H1 (cell line): ENCODE results near the gene SFTPA1. TPM values are rescaled to one million over a fixed set of nuclear protein-coding genes. Genes with fewer than 3 reads are reported as not detected.

Source experiments
- CTCF ChIA-PET: fragments of 300-600 bp; sonication (Branson Sonifier 250); formaldehyde crosslinking; loops from one replicate; lab custom pipeline; 2021; ENCODE audit not compliant: partially characterized antibody; lab: Charles Lee
- POLR2A ChIA-PET: fragments of 300-600 bp; sonication (Branson Sonifier 250); formaldehyde crosslinking; loops from one replicate; lab custom pipeline; 2021; ENCODE audit warnings: inconsistent platforms; ENCODE audit not compliant: partially characterized antibody; lab: Charles Lee
- DNase-seq, 2 experiments: peaks; one replicate each; pipeline versions ENCODE4 v3.0.0 to v3.0.0-alpha.2; 2010 to 2022; ENCODE audit warnings: low spot score in 2 of 2, low read depth in 1 of 2, mixed read lengths in 1 of 2
- FAIRE-seq: peaks from 2 replicates; lab custom pipeline; 2011; peaks lifted over from hg19 to GRCh38; lab: Jason Lieb, UNC
- H2AFZ ChIP-seq: 2 replicates; pipeline ENCODE4 v1.8.1; 2012; ENCODE audit warnings: low read length, inconsistent platforms
- H2AK5ac ChIP-seq: 2 replicates; pipeline ENCODE4 v1.6.1; 2013; ENCODE audit warnings: low read depth, low read length
- H2BK120ac ChIP-seq: replicated peaks from 2 replicates; pipeline ENCODE3; 2013; ENCODE audit warnings: low read depth, low read length, inconsistent platforms
- H2BK12ac ChIP-seq: 2 replicates; pipeline ENCODE4 v1.6.1; 2013; ENCODE audit warnings: low read depth, low read length
- H2BK15ac ChIP-seq: 2 replicates; pipeline ENCODE4 v1.6.1; 2013; ENCODE audit warnings: low read length
- H2BK20ac ChIP-seq: 2 replicates; pipeline ENCODE4 v1.6.1; 2013; ENCODE audit warnings: low read length
- H2BK5ac ChIP-seq: 2 replicates; pipeline ENCODE4 v1.6.1; 2013; ENCODE audit warnings: low read depth, low read length
- H3K14ac ChIP-seq: 2 replicates; pipeline ENCODE4 v1.6.1; 2013; ENCODE audit warnings: inconsistent platforms; ENCODE audit not compliant: insufficient read length
- H3K18ac ChIP-seq: 2 replicates; pipeline ENCODE4 v1.6.1; 2013; ENCODE audit warnings: low read length; ENCODE audit errors: extremely low read depth
- H3K23ac ChIP-seq: 2 replicates; pipeline ENCODE4 v1.6.1; 2013; ENCODE audit warnings: inconsistent platforms; ENCODE audit not compliant: insufficient read length
- H3K23me2 ChIP-seq: 2 replicates; pipeline ENCODE4 v1.6.1; 2013; ENCODE audit warnings: low read depth, low read length
- H3K27ac ChIP-seq: 2 replicates; pipeline ENCODE4 v1.6.1; 2011; ENCODE audit warnings: low read depth, low read length, inconsistent platforms
- H3K27me3 ChIP-seq, 4 experiments: replicated peaks in 1 of 4; 1 replicate in 1 of 4; 2 replicates in 3 of 4; pipeline versions ENCODE4 v1.6.1 to v1.8.1; 2011 to 2013; ENCODE audit warnings: low read length in 3 of 4, mild to moderate bottlenecking in 3 of 4, inconsistent platforms in 2 of 4, mixed read lengths in 2 of 4, moderate library complexity in 1 of 4; ENCODE audit not compliant: control insufficient read depth in 3 of 4, insufficient read depth in 3 of 4; ENCODE audit errors: extremely low read depth in 1 of 4
- H3K36me3 ChIP-seq, 4 experiments: 2 replicates each; pipeline versions ENCODE4 v1.6.1 to v1.8.1; 2011 to 2013; ENCODE audit warnings: mild to moderate bottlenecking in 4 of 4, low read length in 3 of 4, moderate library complexity in 2 of 4, control low read depth in 1 of 4, inconsistent platforms in 1 of 4; ENCODE audit not compliant: insufficient read depth in 4 of 4, control insufficient read depth in 2 of 4
- H3K4ac ChIP-seq: replicated peaks from 2 replicates; pipeline ENCODE3; 2013; ENCODE audit warnings: low read length, low read depth, mixed read lengths, inconsistent platforms; ENCODE audit not compliant: insufficient read length
- H3K4me1 ChIP-seq, 4 experiments: replicated peaks in 1 of 4; 1 replicate in 1 of 4; 2 replicates in 3 of 4; pipeline versions ENCODE4 v1.6.1 to v1.8.1; 2011 to 2013; ENCODE audit warnings: low read length in 3 of 4, inconsistent platforms in 2 of 4, mixed read lengths in 1 of 4; ENCODE audit not compliant: insufficient read depth in 4 of 4, control insufficient read depth in 3 of 4
- H3K4me2 ChIP-seq, 2 experiments: 2 replicates each; pipeline versions ENCODE4 v1.6.1 to v1.8.1; 2011 to 2013; ENCODE audit warnings: low read depth in 2 of 2, low read length in 2 of 2, control low read depth in 1 of 2, inconsistent platforms in 1 of 2, mild to moderate bottlenecking in 1 of 2; ENCODE audit not compliant: insufficient read depth in 1 of 2
- H3K4me3 ChIP-seq, 4 experiments: fragments of 200-600, 300-600 bp in 1 of 4; sonication (generic), shearing (Covaris generic), sonication (Bioruptor Twin) in 1 of 4; 2 replicates each; pipeline versions ENCODE4 v1.5.1 to v1.8.1; 2011 to 2016; ENCODE audit warnings: low read length in 4 of 4, low read depth in 3 of 4, control low read depth in 2 of 4, inconsistent platforms in 2 of 4, mild to moderate bottlenecking in 2 of 4, mixed read lengths in 1 of 4, moderate library complexity in 1 of 4; ENCODE audit not compliant: insufficient read depth in 2 of 4; ENCODE audit errors: extremely low read depth in 1 of 4
- H3K56ac ChIP-seq: replicated peaks from 2 replicates; pipeline ENCODE3; 2013; ENCODE audit warnings: low read depth, mild to moderate bottlenecking, mixed read lengths, low read length, inconsistent platforms; ENCODE audit not compliant: insufficient read length
- H3K79me1 ChIP-seq: 2 replicates; pipeline ENCODE4 v1.6.1; 2013; ENCODE audit warnings: low read depth, low read length, control low read depth
- H3K79me2 ChIP-seq, 2 experiments: 2 replicates each; pipeline versions ENCODE4 v1.6.1 to v1.8.1; 2012 to 2013; ENCODE audit warnings: low read length in 2 of 2, mild to moderate bottlenecking in 2 of 2, inconsistent platforms in 1 of 2; ENCODE audit not compliant: insufficient read depth in 2 of 2, control insufficient read depth in 1 of 2
- H3K9ac ChIP-seq, 4 experiments: replicated peaks in 1 of 4; 1 replicate in 1 of 4; 2 replicates in 3 of 4; pipeline versions ENCODE4 v1.6.1 to v1.8.1; 2011 to 2013; ENCODE audit warnings: low read depth in 3 of 4, low read length in 3 of 4, control low read depth in 2 of 4, mild to moderate bottlenecking in 2 of 4, moderate library complexity in 2 of 4, inconsistent platforms in 1 of 4; ENCODE audit errors: extremely low read depth in 1 of 4
- H3K9me3 ChIP-seq, 2 experiments: 2 replicates each; pipeline versions ENCODE4 v1.6.1 to v1.8.1; 2012 to 2013; ENCODE audit warnings: mild to moderate bottlenecking in 2 of 2, moderate library complexity in 2 of 2, control low read depth in 1 of 2, inconsistent platforms in 1 of 2, low read depth in 1 of 2, low read length in 1 of 2, mixed read lengths in 1 of 2; ENCODE audit not compliant: insufficient read depth in 2 of 2
- H4K20me1 ChIP-seq, 2 experiments: replicated peaks in 1 of 2; 2 replicates each; pipeline versions ENCODE3 to v1.8.1; 2011 to 2013; ENCODE audit warnings: inconsistent platforms in 2 of 2, low read length in 2 of 2, mild to moderate bottlenecking in 1 of 2; ENCODE audit not compliant: insufficient read depth in 2 of 2, control insufficient read depth in 1 of 2
- H4K5ac ChIP-seq: 2 replicates; pipeline ENCODE4 v1.6.1; 2013; ENCODE audit warnings: low read length, low read depth, mixed read lengths, inconsistent platforms; ENCODE audit not compliant: insufficient read length
- H4K8ac ChIP-seq: 2 replicates; pipeline ENCODE4 v1.8.0; 2013; ENCODE audit warnings: mild to moderate bottlenecking, moderate library complexity, low read length, inconsistent platforms; ENCODE audit not compliant: insufficient read depth; ENCODE audit errors: extremely low read depth
- H4K91ac ChIP-seq: replicated peaks from 2 replicates; pipeline ENCODE3; 2013; ENCODE audit warnings: low read length, mixed read lengths, inconsistent platforms; ENCODE audit not compliant: insufficient read length
- BACH1 ChIP-seq: IDR thresholded peaks from 2 replicates; pipeline ENCODE4 v1.6.1; 2012; ENCODE audit warnings: low read length, improper control_type of control experiment
- CEBPB ChIP-seq: IDR thresholded peaks from 2 replicates; pipeline ENCODE4 v1.6.1; 2012; ENCODE audit warnings: low read depth, low read length
- CREB1 ChIP-seq: IDR thresholded peaks from 2 replicates; pipeline ENCODE4 v1.6.1; 2012; ENCODE audit warnings: inconsistent platforms
- HDAC2 ChIP-seq, 2 experiments: fragments of 300-600 bp in 1 of 2; sonication (generic) in 1 of 2; IDR thresholded peaks; 2 replicates each; pipeline ENCODE4 v1.6.1; 2011 to 2012; ENCODE audit warnings: low read depth in 2 of 2, low read length in 2 of 2, mild to moderate bottlenecking in 2 of 2, moderate library complexity in 2 of 2, borderline replicate concordance in 1 of 2, inconsistent platforms in 1 of 2
- JUN ChIP-seq: IDR thresholded peaks from 2 replicates; pipeline ENCODE4 v1.6.1; 2011; ENCODE audit warnings: low read depth, mild to moderate bottlenecking, improper control_type of control experiment, low read length
- KDM1A ChIP-seq: fragments of 200-600, 300-600 bp; sonication (generic); IDR thresholded peaks from 2 replicates; pipeline ENCODE4 v1.7.1; 2016; ENCODE audit warnings: mild to moderate bottlenecking, low read length, borderline replicate concordance
- KDM4A ChIP-seq: IDR thresholded peaks from one replicate; pipeline ENCODE4 v1.7.1; 2012; ENCODE audit warnings: low read depth, mild to moderate bottlenecking, moderate library complexity, low read length, inconsistent platforms; ENCODE audit not compliant: severe bottlenecking
- RFX5 ChIP-seq: IDR thresholded peaks from 2 replicates; pipeline ENCODE4 v1.6.1; 2011; ENCODE audit warnings: low read depth, low read length, improper control_type of control experiment, borderline replicate concordance
- RXRA ChIP-seq: IDR thresholded peaks from 2 replicates; pipeline ENCODE4 v1.6.1; 2011; ENCODE audit warnings: low read depth, mild to moderate bottlenecking, low read length, moderate library complexity; ENCODE audit not compliant: insufficient read depth
- SIRT6 ChIP-seq: IDR thresholded peaks from one replicate; pipeline ENCODE4 v1.7.1; 2012; ENCODE audit warnings: low read length, inconsistent platforms
- SP4 ChIP-seq: IDR thresholded peaks from 2 replicates; pipeline ENCODE4 v1.6.1; 2012; ENCODE audit warnings: low read length, inconsistent platforms
- TBP ChIP-seq: IDR thresholded peaks from 2 replicates; pipeline ENCODE4 v1.6.1; 2011; ENCODE audit warnings: low read depth, low read length, improper control_type of control experiment
- TCF12 ChIP-seq: IDR thresholded peaks from 2 replicates; pipeline ENCODE4 v1.6.1; 2011; ENCODE audit warnings: low read depth, mild to moderate bottlenecking, low read length
- WGBS, 2 experiments: shearing (Covaris generic) in 1 of 2; methylation state at CpG; one replicate each; pipeline versions ENCODE4 v1.1.6 to v1.1.7; 2013 to 2015; ENCODE audit warnings: low lambda C conversion rate in 2 of 2, mixed read lengths in 2 of 2, inconsistent platforms in 1 of 2, low coverage in 1 of 2, missing lambda C conversion rate in 1 of 2; ENCODE audit not compliant: insufficient replicate concordance in 2 of 2, insufficient coverage in 1 of 2, insufficient read length in 1 of 2; ENCODE audit errors: extremely low coverage in 1 of 2, missing lambda C conversion rate in 1 of 2; 5-methylcytosine and 5-hydroxymethylcytosine counted together
- polyA plus RNA-seq, 7 experiments: library from polyadenylated mRNA; depleted of rRNA in 3 of 7; stranded (reverse) in 5 of 7; unstranded in 2 of 7; fragments of >200 nt in 5 of 7; fragments of 200-250 nt in 2 of 7; gene quantifications; 1 replicate in 5 of 7; 2 replicates in 1 of 7; 4 replicates in 1 of 7; pipeline versions ENCODE4 v1.2.1 to v1.2.3, GENCODE V29; 2011 to 2013; ENCODE audit warnings: missing spikeins in 2 of 7, mixed read lengths in 2 of 7
- total RNA-seq: library from RNA; stranded (reverse); fragmentation: NEBNext Ultra II Directional; extraction: Animal tissue kit (Norgen Biotek cat#: 25700); gene quantifications from 2 replicates; pipeline ENCODE4 v1.2.1, GENCODE V29; 2021

SFTPA1 gene
- total and polyA plus RNA-seq, 2 of the 8 experiments (the other 6 are each of a cell fraction or from before 2014, with no cell fraction given): not detected

GRCh38 chr10:79604294-79604693 lies 6.4 kb upstream of the SFTPA1 start:
- Histone ChIP-seq H3K4me3 (no peak overlapping the region), H3K36me3 (no peaks in the 10 kb centered on the region), H3K14ac (no peak overlapping the region), H4K8ac (no peak overlapping the region), H3K9ac (no peak overlapping the region), H3K9me3 (peaks cover 0 to 6% of the 10 kb centered on the region in 2 experiments; a peak in 2 of 4 replicates), H3K56ac (no peak overlapping the region), H2AFZ (no peak overlapping the region), H3K4me1 (peaks cover 0 to 3% (median under 1%) of the 10 kb centered on the region in 4 experiments; a peak in 1 of 7 replicates), H2BK20ac (no peak overlapping the region), H3K23ac (no peak overlapping the region), H2AK5ac (no peak overlapping the region), H2BK5ac (no peak overlapping the region), H4K91ac (no peak overlapping the region), H2BK120ac (no peak overlapping the region), H3K27ac (no peak overlapping the region), H3K23me2 (no peaks in the 10 kb centered on the region), H2BK15ac (no peak overlapping the region), H3K4me2 (no peak overlapping the region), H4K5ac (no peak overlapping the region), H3K4ac (no peak overlapping the region), H3K27me3 (peaks cover 0 to 4% (median 2%) of the 10 kb centered on the region in 4 experiments; a peak in 2 of 7 replicates), H3K79me2 (no peaks in the 10 kb centered on the region), H3K18ac (no peak overlapping the region), H2BK12ac (no peak overlapping the region), H4K20me1 (no peaks in the 10 kb centered on the region), H3K79me1 (no peaks in the 10 kb centered on the region)
- WGBS, 2 experiments: 100% methylated on average over 1 of the region's 1 CpG; no CpG with 5 or more reads in 1 of the 2 experiments
- FAIRE-seq: no peak
- TF ChIP-seq TCF12: no peak
- no peak for TF ChIP-seq CREB1
- no peak for TF ChIP-seq KDM1A
- no peak for TF ChIP-seq RXRA
- TF ChIP-seq SP4: no peak
- no peak for TF ChIP-seq BACH1
- no peak for TF ChIP-seq TBP
- no peak for TF ChIP-seq KDM4A
- TF ChIP-seq RFX5: no peak
- TF ChIP-seq CEBPB: no peak
- no peak for TF ChIP-seq HDAC2 (IDR thresholded peaks at IDR 0.05; ENCODE audit: borderline replicate concordance in 1 of 2, low read depth in 2 of 2, low read length in 2 of 2)
- TF ChIP-seq SIRT6: no peak
- no peak for TF ChIP-seq JUN
- ChIA-PET CTCF (interaction anchor here (0.7 kb wide), 1 partner anchor 128 kb away, joined by 3 read pairs; no protein-coding TSS in a partner anchor), POLR2A (no interaction called here)
- no peak for DNase-seq
